Endodermal cell (in vitro differentiated cells): ENCODE results near the gene CCDC69. TPM values are rescaled to one million over a fixed set of nuclear protein-coding genes. Genes with fewer than 3 reads are reported as not detected.

Source experiments
- DNase-seq: peaks from one replicate; pipeline ENCODE4 v3.0.0-alpha.2; 2017
- H3K27ac ChIP-seq: 2 replicates; pipeline ENCODE4 v1.5.1; 2013; ENCODE audit warnings: mild to moderate bottlenecking, low read depth, low read length, moderate library complexity
- H3K27me3 ChIP-seq: 2 replicates; pipeline ENCODE4 v1.6.1; 2013; ENCODE audit warnings: mild to moderate bottlenecking, low read length, moderate library complexity; ENCODE audit not compliant: insufficient read depth, control insufficient read depth, poor library complexity, severe bottlenecking
- H3K36me3 ChIP-seq: 2 replicates; pipeline ENCODE4 v1.7.0; 2013; ENCODE audit warnings: mild to moderate bottlenecking, low read length, moderate library complexity; ENCODE audit not compliant: control insufficient read depth, insufficient read depth
- H3K4me1 ChIP-seq: one replicate; pipeline ENCODE4 v1.7.0; 2013; ENCODE audit warnings: low read length; ENCODE audit not compliant: control insufficient read depth, insufficient read depth
- H3K4me3 ChIP-seq: 2 replicates; pipeline ENCODE4 v1.5.1; 2013; ENCODE audit warnings: mild to moderate bottlenecking, low read length, moderate library complexity
- H3K9ac ChIP-seq: 2 replicates; pipeline ENCODE4 v1.6.1; 2013; ENCODE audit warnings: mild to moderate bottlenecking, low read length, moderate library complexity; ENCODE audit not compliant: poor library complexity, severe bottlenecking; ENCODE audit errors: extremely low read depth
- H3K9me3 ChIP-seq: 2 replicates; pipeline ENCODE4 v1.6.1; 2013; ENCODE audit warnings: mild to moderate bottlenecking, low read length, moderate library complexity; ENCODE audit not compliant: control insufficient read depth
- H3K27ac Mint-ChIP-seq: 2 replicates; pipeline ENCODE4 v1.8.0; 2020; ENCODE audit warnings: mixed read lengths
- H3K27me3 Mint-ChIP-seq: 2 replicates; pipeline ENCODE4 v1.8.0; 2021; ENCODE audit warnings: mild to moderate bottlenecking, mixed read lengths; ENCODE audit not compliant: insufficient read depth
- H3K36me3 Mint-ChIP-seq: 2 replicates; pipeline ENCODE4 v1.8.0; 2020; ENCODE audit warnings: low read depth, mixed read lengths
- H3K4me1 Mint-ChIP-seq: 2 replicates; pipeline ENCODE4 v1.8.0; 2020; ENCODE audit warnings: mixed read lengths
- H3K4me3 Mint-ChIP-seq: 2 replicates; pipeline ENCODE4 v1.8.0; 2020; ENCODE audit warnings: mild to moderate bottlenecking, moderate library complexity, mixed read lengths
- H3K9me3 Mint-ChIP-seq: 2 replicates; pipeline ENCODE4 v1.8.0; 2020; ENCODE audit warnings: mild to moderate bottlenecking, mixed read lengths
- WGBS, 2 experiments: methylation state at CpG; one replicate each; pipeline versions ENCODE4 v1.1.5 to v1.1.7; 2013; ENCODE audit warnings: missing lambda C conversion rate in 2 of 2, mixed read lengths in 1 of 2; ENCODE audit not compliant: insufficient coverage in 1 of 2, insufficient read length in 1 of 2; 5-methylcytosine and 5-hydroxymethylcytosine counted together
- total RNA-seq, 2 donors: library from RNA; stranded (reverse); fragmentation: NEBNext Ultra II Directional in 1 of 2; extraction: Animal tissue kit (Norgen Biotek cat#: 25700) in 1 of 2; gene quantifications; 2 replicates in 1 of 2; 3 replicates in 1 of 2; pipeline ENCODE4 v1.2.1, GENCODE V29; 2021
- TF ChIP-seq, protein P1 (sequence below): fragments of 200-600 bp; sonication (generic); conservative IDR thresholded peaks from 2 replicates; pipeline ENCODE4 v1.5.0; 2021; ENCODE audit warnings: antibody characterized with exemption, mild to moderate bottlenecking

The CCDC69 gene
- total RNA-seq, 2 donors from 2014 or later, result 4.4 to 6.4 TPM

GRCh38 chr5:151222790-151223446, 974 bp downstream of the CCDC69 start:
- H3K4me1 Mint-ChIP-seq, result peaks cover 4% of the 10 kb centered on the region
- no peaks in the 10 kb centered on the region for H3K36me3 Mint-ChIP-seq
- WGBS, 2 experiments, result 47% methylated on average over 4 of the region's 4 CpGs; no CpG with 5 or more reads in 1 of the 2 experiments
- peaks cover 25% of the 10 kb centered on the region for H3K27me3 Mint-ChIP-seq
- TF ChIP-seq, protein P1, sequence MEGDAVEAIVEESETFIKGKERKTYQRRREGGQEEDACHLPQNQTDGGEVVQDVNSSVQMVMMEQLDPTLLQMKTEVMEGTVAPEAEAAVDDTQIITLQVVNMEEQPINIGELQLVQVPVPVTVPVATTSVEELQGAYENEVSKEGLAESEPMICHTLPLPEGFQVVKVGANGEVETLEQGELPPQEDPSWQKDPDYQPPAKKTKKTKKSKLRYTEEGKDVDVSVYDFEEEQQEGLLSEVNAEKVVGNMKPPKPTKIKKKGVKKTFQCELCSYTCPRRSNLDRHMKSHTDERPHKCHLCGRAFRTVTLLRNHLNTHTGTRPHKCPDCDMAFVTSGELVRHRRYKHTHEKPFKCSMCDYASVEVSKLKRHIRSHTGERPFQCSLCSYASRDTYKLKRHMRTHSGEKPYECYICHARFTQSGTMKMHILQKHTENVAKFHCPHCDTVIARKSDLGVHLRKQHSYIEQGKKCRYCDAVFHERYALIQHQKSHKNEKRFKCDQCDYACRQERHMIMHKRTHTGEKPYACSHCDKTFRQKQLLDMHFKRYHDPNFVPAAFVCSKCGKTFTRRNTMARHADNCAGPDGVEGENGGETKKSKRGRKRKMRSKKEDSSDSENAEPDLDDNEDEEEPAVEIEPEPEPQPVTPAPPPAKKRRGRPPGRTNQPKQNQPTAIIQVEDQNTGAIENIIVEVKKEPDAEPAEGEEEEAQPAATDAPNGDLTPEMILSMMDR, result no peak
- no peak overlapping the region for H3K9ac ChIP-seq
- no peak overlapping the region for H3K27ac ChIP-seq
- no peaks in the 10 kb centered on the region for H3K9me3 Mint-ChIP-seq
- H3K4me3 Mint-ChIP-seq, result peak overlapping the region; percentile 70
- peaks cover 21% of the 10 kb centered on the region for H3K27me3 ChIP-seq
- H3K4me1 ChIP-seq, result no peaks in the 10 kb centered on the region
- H3K9me3 ChIP-seq, result no peaks in the 10 kb centered on the region
- no peak overlapping the region for H3K27ac Mint-ChIP-seq
- peak overlapping the region; percentile 85 for H3K4me3 ChIP-seq
- no peaks in the 10 kb centered on the region for H3K36me3 ChIP-seq
- peak; percentile 66 for DNase-seq

- Histone ChIP-seq H3K36me3 (no peaks in the 10 kb centered on the region), H3K4me3 (no peak overlapping the region), H3K9me3 (no peaks in the 10 kb centered on the region), H3K27me3 (peaks cover 21% of the 10 kb centered on the region), H3K9ac (no peak overlapping the region), H3K4me1 (no peaks in the 10 kb centered on the region), H3K27ac (no peak overlapping the region)
- TF ChIP-seq, protein P1, result no peak
- WGBS, 2 experiments, result 93 to 94% methylated on average over 4 to 6 of the region's 6 CpGs
- peaks cover 23% of the 10 kb centered on the region for H3K27me3 Mint-ChIP-seq
- no peak for DNase-seq
- H3K36me3 Mint-ChIP-seq, result no peaks in the 10 kb centered on the region
- no peaks in the 10 kb centered on the region for H3K9me3 Mint-ChIP-seq
- no peak overlapping the region for H3K27ac Mint-ChIP-seq
- H3K4me3 Mint-ChIP-seq, result peak overlapping the region; percentile 70
- peaks cover 4% of the 10 kb centered on the region for H3K4me1 Mint-ChIP-seq
Observed at GRCh38 chr5:151222054-151222789, 1.7 kb downstream of the CCDC69 start.

- 94 to 97% methylated on average over 3 of the region's 3 CpGs for WGBS, 2 experiments
- TF ChIP-seq, protein P1, result no peak
Observed at GRCh38 chr5:151221574-151221973, 2.3 kb downstream of the CCDC69 start.

More at GRCh38 chr5:151221574-151221973, 2.3 kb downstream of the CCDC69 start:
- Mint-ChIP-seq H3K36me3 (no peaks in the 10 kb centered on the region), H3K27ac (no peak overlapping the region), H3K4me1 (peaks cover 4% of the 10 kb centered on the region), H3K4me3 (no peak overlapping the region), H3K27me3 (peaks cover 23% of the 10 kb centered on the region), H3K9me3 (no peaks in the 10 kb centered on the region)
- Histone ChIP-seq H3K9me3 (no peaks in the 10 kb centered on the region), H3K27ac (no peak overlapping the region), H3K4me3 (no peak overlapping the region), H3K27me3 (peaks cover 21% of the 10 kb centered on the region), H3K36me3 (no peaks in the 10 kb centered on the region), H3K4me1 (no peaks in the 10 kb centered on the region), H3K9ac (no peak overlapping the region)
- no peak for DNase-seq
